GM21786 (cell line): ENCODE data around the gene PAK6.

Source experiments
- ATAC-seq: cut with Tn5 transposase; IDR thresholded peaks from one replicate; pipeline ENCODE4 v1.9.1; 2021; ENCODE audit not compliant: unreplicated experiment

The PAK6 gene

DNA sequence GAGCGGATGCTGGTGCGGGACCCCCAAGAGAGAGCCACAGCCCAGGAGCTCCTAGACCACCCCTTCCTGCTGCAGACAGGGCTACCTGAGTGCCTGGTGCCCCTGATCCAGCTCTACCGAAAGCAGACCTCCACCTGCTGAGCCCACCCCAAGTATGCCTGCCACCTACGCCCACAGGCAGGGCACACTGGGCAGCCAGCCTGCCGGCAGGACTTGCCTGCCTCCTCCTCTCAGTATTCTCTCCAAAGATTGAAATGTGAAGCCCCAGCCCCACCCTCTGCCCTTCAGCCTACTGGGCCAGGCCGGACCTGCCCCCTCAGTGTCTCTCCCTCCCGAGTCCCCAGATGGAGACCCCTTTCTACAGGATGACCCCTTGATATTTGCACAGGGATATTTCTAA is 37.1 kb downstream of the PAK6 start:
- ATAC-seq: no peak

- ATAC-seq: no peak
These were observed 38.1 kb downstream of the PAK6 start for GRCh38 chr15:40276927-40277326.

GRCh38 chr15:40277471-40277870 is 38.6 kb downstream of the PAK6 start:
- no peak for ATAC-seq

DNA sequence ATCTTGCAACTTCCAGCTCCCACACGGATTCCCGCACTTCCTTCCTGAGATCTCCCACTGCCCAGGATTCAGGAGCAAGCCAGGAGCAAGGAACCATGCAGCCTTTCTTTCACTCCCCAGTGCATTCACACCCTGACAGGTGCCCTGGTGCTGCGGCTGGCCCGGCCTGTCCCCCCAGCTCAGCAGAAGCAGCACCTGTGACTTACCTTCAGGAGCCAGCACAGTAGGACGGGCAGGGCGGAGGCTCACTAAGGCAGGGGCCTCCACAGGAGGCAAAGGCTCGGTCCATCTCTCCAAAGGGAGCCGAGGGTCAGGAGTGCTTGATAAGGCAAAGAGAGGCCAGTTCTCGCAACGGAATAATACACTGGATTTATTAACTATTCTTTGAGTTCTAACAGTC is 39.2 kb downstream of the PAK6 start:
- ATAC-seq: no peak

- no peak for ATAC-seq
These were observed 40.7 kb downstream of the PAK6 start for GRCh38 chr15:40279437-40280141.

GRCh38 chr15:40280260-40281056 is 41.6 kb downstream of the PAK6 start:
- no peak for ATAC-seq

DNA sequence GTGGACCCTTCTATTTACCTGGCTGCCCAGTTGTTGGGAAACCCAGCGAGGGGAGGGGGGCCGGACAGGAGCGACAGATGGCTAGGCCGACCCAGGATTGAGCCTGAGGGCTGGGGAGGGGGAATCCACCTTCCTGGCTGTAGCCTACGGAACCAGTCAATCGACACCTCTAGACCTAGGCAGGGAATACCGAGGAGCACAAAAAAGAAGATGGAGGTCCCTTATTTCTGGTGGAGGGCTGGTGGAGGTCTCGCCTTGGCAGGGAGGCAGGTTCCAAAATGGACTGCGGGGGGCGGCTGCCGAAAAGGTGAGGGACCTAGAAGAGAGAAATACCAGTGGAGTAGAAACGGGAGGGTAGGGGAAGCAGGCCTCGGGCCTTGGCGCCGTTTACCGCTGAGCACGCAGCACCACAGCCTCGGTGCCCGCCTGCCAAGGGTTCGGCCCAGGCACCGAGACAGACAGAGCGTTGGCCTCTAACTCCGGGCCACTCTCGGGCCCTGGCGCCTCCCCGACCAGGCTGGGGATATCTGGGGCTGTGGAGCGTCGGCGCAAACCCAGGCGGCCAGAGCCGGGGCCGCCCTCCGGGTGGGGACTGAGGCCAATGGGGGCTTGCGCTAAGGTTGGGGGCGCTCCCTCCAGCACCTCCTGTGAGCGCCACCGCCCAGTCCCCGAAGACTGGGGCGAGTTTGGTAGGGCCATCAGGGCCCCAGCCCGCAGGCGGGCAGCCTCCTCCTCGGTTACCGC is 42.4 kb downstream of the PAK6 start:
- ATAC-seq: no peak

GRCh38 chr15:40281801-40282146 is 42.9 kb downstream of the PAK6 start:
- no peak for ATAC-seq

- ATAC-seq: no peak
These were observed 43.4 kb downstream of the PAK6 start for GRCh38 chr15:40282147-40282868.

GRCh38 chr15:40282869-40283614 is 44.2 kb downstream of the PAK6 start, which contains the start of gene ANKRD63:
Gene ANKRD63, minus strand, starts transcription at chr15:40283064. Its CDS starts 478 bp downstream, at chr15:40282586.
- ATAC-seq: no peak

- no peak for ATAC-seq
These were observed 44.9 kb downstream of the PAK6 start for GRCh38 chr15:40283615-40284300.

DNA sequence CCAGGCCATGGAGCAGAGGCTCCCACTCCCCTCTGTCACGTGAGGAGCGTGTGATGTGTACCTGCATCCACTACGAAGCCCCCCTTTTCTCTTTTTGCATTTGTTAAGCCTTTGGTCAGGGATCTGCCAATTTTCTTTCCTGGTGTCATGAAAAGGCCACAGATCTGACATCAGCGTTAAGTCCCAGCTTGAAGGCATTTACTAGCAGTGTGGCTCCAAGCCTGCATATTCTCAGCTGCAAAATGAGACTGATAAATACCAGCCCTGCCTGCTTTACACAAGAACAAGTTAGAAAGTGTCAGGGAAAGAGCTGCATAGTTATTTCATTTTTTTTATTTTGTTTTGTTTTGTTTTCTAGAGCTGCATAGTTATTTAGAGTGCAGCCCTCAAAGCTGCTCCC is 46.3 kb downstream of the PAK6 start:
- no peak for ATAC-seq

DNA sequence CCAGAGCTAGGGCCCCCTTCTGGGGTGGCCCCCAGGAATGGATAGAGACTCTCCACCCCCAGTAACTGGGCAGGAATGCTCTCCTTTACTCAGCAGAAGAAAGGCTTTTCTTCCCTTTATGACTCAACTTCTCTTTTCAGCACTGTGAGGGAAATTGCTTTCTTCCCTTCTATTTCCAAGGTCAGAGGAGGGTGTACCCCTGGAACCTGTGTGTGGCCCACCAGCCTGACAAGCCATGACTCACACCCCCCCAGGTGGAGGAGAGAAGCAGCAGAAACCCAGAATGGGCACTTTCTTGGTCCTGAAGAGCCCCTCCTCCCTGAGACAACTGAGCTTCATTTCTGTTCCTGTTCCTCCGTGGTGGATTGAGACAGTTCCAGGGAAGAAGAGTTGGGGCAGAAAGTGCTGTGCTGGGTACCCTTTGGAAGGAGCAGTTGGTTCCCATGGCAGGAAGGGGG is 46.7 kb downstream of the PAK6 start:
- ATAC-seq: no peak

- no peak for ATAC-seq
These were observed 47.2 kb downstream of the PAK6 start for GRCh38 chr15:40286061-40286532.

DNA sequence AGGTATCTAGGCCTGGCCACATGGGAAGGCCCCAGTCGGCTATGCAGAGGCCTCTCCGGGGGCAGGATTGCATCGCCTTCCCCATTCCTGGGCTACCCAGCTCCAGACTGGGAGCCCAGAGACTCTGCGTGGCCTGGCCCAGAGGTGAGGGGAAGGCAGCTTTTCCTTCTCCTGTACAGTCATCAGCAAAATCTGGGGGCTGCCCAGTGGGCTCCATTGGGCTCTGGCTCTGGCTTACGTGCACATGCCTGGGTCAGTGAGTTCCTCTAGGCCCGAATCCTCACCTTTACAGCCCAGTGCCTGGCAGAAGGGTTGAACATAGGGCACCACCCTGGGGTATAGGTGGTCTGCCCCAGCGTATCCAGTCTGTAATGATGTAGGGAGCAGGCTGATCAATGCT is 47.9 kb downstream of the PAK6 start:
- ATAC-seq: no peak

- ATAC-seq: no peak
These were observed 48.6 kb downstream of the PAK6 start for GRCh38 chr15:40287505-40287904.

- no peak for ATAC-seq
These were observed 49.1 kb downstream of the PAK6 start for GRCh38 chr15:40287968-40288367.

DNA sequence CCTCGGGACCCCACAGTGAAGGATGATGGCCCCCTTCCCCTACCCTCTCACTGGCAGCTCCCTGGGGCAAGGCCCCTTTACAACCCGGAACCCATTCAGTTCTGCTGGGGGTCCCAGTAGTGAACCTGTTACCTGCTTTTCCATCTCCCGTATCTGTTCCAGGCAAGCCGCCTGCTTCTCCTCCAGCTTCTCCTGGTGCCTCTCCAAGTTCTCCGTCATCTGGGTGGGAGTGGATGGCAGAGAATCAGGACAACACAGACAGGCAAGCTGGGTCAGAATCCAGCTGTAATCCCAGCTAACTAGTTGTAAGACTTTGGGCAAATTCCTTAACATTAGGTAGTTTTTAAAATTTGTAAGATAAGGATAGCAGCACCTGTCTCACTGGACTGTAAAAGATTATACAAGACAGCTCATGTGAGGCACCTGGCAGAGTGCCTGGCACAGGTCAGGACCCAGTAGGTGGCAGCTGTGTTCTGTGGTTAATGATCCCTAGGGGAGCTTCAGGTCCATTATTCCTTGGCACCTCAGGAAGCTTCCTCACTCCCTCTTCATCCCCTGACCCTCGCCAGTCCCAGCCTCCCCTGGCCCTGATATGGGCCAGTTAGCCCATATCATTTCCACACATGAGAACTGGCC is 50.4 kb downstream of the PAK6 start:
- ATAC-seq: no peak

GRCh38 chr15:40290545-40290917 is 51.7 kb downstream of the PAK6 start:
- ATAC-seq: no peak
